Embryonic facial prominence (tissue), 1 donor: ENCODE measurements around the gene GIGYF1.
"Not testable (repeated sequence)": the region's sequence is repeated elsewhere in the genome, so short reads cannot be mapped to it uniquely, and the experiment has no call there.

Experiments
- DNase-seq: peaks from one replicate; pipeline ENCODE4 v3.0.0-alpha.2; 2016; ENCODE audit errors: extremely low spot score

GIGYF1 gene

GRCh38 chr7:100671353-100672327 is 22.4 kb downstream of the GIGYF1 start:
- DNase-seq: no peak

DNA sequence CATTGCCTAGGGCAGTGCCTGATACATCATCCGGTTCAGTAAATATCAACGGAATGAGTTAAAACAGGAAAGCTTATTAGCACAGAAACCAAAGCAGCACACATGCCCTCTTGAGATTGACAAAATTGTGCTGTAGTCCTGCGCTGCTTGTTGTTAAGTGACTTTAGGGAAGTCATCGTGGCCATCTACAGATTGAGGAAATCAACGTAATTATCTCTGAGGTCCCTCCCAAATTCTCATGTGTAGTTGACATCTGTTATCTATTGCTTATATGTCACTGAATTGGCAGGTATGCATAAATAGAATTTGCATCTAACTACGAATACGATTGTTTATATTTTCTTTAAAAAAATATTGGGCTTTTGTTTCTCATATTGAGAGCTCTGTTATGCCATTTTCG is 24.0 kb downstream of the GIGYF1 start:
- DNase-seq: no peak

GRCh38 chr7:100669106-100669505 is 24.9 kb downstream of the GIGYF1 start:
- DNase-seq: not testable (repeated sequence)

- no peak for DNase-seq
These were observed 26.0 kb downstream of the GIGYF1 start for GRCh38 chr7:100668069-100668449.

DNA sequence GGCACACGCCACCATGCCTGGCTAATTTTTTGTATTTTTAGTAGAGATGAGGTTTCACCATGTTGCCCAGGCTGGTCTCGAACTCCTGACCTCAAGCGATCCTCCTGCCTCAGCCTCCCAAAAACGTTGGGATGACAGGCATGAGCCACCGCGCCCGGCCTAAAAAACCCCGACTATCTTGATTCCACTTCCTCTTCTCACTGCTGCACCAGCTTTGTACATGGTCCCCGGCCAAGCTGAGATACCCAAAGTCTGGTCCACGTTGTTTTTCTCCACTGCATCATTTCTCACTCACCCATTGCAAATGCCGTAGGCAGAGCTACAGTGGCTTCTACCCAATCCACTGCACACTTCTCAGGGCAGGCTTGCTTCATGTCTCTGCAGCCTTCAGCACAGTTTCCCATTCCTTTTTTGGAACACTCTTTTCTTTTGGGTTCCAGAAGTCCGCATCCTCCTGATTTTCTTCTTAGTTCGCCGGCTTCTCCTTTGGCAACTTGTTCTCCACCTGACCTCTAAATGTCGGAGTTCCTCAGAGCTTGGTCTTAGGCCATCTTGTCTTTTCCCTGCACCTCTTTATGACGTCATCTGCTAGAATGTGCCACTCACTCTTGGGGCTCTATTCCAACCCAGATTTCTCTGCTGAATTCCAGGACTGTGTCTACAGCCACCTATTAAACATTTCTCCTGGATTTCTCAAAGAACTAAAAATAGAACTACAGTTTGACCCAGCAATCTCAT is 26.6 kb downstream of the GIGYF1 start:
- DNase-seq: no peak

- DNase-seq: no peak
These were observed 28.8 kb downstream of the GIGYF1 start for GRCh38 chr7:100665168-100665726.

DNA sequence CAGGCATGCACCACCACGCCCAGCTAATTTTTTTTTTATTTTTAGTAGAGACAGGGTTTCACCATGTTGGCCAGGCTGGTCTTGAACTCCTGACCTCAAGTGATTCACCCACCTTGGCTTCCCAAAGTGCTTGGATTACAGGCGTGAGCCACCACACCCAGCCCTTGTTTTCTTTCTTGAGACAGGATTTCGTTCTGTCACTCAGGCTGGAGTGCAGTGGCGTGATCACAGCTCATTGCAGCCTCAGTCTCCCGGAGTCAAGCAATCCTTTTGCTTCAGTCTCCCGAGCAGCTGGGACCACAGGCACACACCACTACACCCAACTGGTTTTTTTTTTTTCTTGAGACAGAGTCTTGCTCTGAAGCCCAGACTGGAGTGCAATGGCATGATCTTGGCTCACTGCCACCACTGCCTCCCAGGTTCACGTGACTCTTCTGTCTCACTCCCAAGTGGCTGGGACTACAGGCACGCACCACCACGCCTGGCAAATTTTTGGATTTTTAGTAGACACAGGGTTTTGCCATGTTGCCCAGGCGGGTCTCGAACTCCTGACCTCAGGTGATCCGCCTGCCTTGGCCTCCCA is 31.8 kb downstream of the GIGYF1 start:
- not testable (repeated sequence) for DNase-seq

GRCh38 chr7:100655908-100656674 is 38.0 kb downstream of the GIGYF1 start, which contains the start of gene ACTL6B:
ACTL6B (minus strand) TSS chr7:100656448; CDS start chr7:100656354, 94 bp downstream.
- no peak for DNase-seq

GRCh38 chr7:100654908-100655831 is 38.9 kb downstream of the GIGYF1 start:
- DNase-seq: no peak

- DNase-seq: no peak
These were observed 44.1 kb downstream of the GIGYF1 start for GRCh38 chr7:100649826-100650565.

DNA sequence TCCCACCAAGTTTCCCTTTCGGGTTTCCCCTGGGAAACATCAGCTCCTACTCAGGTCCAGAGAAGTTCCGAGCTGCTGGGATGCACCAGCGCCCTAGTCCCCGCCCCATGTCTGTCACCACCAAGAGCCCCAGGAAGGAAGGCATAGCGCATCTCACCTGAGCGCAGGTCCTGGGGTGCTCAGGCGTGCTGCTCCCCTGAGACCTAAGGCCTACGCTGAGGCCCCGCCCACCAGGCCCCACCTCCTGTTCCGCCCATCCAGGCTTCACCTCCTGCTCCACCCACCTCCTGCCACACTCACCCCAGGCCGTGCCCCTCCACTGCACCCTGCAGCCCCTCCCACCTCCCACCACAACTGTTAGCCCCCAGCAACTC is 51.5 kb downstream of the GIGYF1 start:
- DNase-seq: no peak

- DNase-seq: no peak
These were observed 52.1 kb downstream of the GIGYF1 start for GRCh38 chr7:100641860-100642533.

DNA sequence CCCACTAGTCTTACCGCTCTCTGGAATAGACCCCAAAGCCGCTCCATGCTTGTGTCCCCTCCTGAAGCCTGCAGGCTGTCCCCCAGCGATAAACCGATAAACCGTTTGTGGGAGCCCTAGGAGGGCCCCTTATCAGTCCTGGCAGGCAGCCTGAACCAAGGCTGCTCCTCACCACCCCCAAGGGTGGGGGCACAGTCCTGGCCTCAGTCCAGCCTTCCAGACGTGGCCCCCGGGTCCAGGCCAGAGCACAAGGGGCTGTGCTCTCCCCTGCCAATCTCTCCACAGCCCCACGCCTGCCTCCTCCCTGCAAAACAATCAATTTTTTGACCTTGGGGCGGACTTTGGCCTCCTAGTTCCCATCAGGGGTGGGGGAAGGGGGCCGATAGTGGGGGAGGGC is 52.6 kb downstream of the GIGYF1 start, which contains the start of gene TFR2:
Gene TFR2, minus strand, starts transcription at position 90 of the 397 bp plus-strand sequence. Its CDS starts 43 bp downstream, at position 47.
- no peak for DNase-seq

GRCh38 chr7:100640517-100641440 is 53.3 kb downstream of the GIGYF1 start:
- DNase-seq: no peak

DNA sequence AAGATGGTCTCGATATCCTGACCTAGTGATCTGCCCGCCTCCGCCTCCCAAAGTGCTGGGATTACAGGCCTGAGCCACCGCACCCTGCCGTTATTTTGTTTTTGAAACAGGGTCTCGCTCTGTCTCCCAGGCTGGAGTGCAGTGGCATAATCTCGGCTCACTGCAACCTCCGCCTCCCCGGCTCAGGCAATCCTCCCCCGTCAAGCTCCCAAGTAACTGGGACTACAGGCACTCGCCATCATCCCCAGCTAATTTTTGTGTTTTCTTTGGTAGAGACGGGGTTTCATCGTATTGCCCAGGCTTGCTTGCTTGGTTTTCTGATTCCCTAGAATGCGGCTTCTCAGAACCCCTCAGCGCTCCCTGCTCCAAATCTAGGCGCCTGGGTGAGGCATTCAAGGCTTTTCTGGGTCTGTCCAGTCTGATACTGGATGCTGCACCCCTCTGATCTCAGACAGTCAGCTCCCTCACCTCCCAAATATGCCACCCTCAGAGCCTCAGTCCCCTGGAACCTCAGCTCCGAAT is 54.0 kb downstream of the GIGYF1 start:
- DNase-seq: no peak

DNA sequence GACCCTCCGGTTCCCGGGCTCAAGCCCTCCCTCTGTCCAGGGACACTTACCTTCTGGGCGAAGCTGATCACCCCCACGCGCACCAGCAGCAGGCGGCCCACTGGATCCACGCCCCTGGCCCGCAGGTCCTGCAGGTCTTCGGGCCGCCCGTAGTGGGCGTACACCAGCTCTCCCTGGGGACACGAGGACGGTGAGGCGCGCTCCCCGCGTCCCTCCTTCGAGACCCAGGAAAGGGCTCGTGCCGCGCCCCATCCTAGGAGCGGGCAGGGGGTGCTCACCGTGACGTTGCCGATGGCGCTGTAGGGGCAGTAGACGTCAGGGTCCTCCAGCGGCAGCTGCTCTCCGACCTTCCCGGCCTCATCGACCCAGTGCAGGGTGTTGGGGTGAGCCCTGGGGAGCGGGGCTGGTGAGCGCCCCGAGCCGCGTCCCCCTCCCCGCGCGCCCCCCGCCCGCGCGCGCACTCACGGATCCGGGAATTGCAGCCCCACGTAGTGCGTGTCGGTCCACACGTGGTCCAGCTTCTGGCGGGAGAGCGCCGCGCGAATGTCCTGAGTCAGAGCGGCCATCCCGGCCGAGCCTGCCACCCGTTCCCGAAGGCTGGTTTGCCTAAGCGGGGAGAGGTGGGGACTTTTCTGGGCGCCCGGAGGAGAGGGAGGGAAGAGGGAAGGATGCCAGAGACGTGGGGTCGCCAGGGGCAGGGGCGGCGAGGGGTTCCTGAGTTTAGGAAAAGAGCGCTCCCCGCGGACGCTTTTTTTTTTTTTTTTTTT is 60.9 kb downstream of the GIGYF1 start:
- DNase-seq: no peak

DNA sequence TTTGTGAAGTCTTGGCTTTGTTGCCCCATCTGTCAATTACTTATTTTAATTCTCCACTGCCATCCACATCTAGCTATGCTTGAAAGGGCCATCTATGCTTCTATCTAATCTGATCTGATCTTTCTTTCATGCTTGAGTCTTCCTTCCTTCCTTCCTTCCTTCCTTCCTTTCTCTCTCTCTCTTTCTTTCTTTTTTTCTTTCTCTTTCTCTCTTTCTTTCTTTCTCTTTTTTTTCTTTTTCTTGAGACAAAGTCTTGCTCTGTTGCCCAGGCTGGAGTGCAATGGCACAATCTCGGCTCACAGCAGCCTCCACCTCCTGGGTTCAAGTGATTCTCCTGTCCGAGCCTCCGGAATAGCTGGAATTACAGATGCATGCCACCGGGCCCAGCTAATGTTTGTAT is 64.0 kb downstream of the GIGYF1 start:
- DNase-seq: no peak
